ENCODE results near the gene LIPA. TPM values are rescaled to one million over a fixed set of nuclear protein-coding genes. Genes with fewer than 3 reads are reported as not detected.

Gene LIPA
- total RNA-seq, 1 experiment from 2014 or later: 37.5 TPM

DNA sequence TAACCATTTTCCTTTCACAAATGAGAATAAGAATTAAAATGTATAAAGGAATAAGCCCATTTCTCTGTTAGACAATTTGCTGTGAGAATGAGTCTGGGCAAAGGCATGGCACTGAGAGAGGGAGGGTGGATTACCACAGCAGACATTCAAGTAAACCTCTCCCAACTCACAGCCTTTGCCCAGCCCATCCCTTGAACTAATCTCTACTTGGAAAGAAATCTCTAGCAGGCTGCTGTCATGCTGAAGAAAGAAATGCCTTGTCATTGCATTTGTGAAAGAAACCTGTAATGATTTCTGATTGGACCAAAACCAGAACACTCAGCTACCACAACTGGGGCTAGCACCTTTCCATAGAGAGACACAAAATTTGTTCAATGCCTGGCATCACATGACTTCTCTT lies 83.7 kb downstream of the LIPA start:
- no peaks in the 10 kb centered on the region for H3K36me3 ChIP-seq
- H3K4me3 ChIP-seq: no peak overlapping the region
- no peaks in the 10 kb centered on the region for H3K9me3 ChIP-seq
- no peaks in the 10 kb centered on the region for H3K27me3 ChIP-seq
- peak; percentile 12 for DNase-seq

GRCh38 chr10:89165923-89166322 lies 85.7 kb downstream of the LIPA start:
- Histone ChIP-seq H3K9me3 (no peaks in the 10 kb centered on the region), H3K4me3 (no peak overlapping the region), H3K36me3 (no peaks in the 10 kb centered on the region), H3K27me3 (no peaks in the 10 kb centered on the region)
- no peak for DNase-seq

- H3K4me3 ChIP-seq: no peak overlapping the region
- DNase-seq: no peak
- no peaks in the 10 kb centered on the region for H3K9me3 ChIP-seq
Measured at GRCh38 chr10:89164920-89165319, 86.7 kb downstream of the LIPA start.

GRCh38 chr10:89164080-89164479 lies 87.5 kb downstream of the LIPA start:
- H3K4me3 ChIP-seq: no peak overlapping the region
- no peaks in the 10 kb centered on the region for H3K27me3 ChIP-seq
- no peak for DNase-seq
- H3K36me3 ChIP-seq: no peaks in the 10 kb centered on the region
- no peaks in the 10 kb centered on the region for H3K9me3 ChIP-seq

More at GRCh38 chr10:89164920-89165319, 86.7 kb downstream of the LIPA start:
- H3K36me3 ChIP-seq: no peaks in the 10 kb centered on the region
- H3K27me3 ChIP-seq: no peaks in the 10 kb centered on the region

Other genes with a start within 250 kb of the LIPA start
- 0.63 TPM in 1 of 2 replicates, not detected in the other for gene CH25H, start 44.5 kb downstream of the LIPA start, total RNA-seq (2014; rRNA removed; shearing (Covaris generic); ENCODE audit: low replicate concordance)
- gene IFIT2, start 50.3 kb upstream of the LIPA start, total RNA-seq (2014; rRNA removed; shearing (Covaris generic); ENCODE audit: low replicate concordance): 14.3 and 18.7 TPM in 2 replicates
- 32.0 and 47.1 TPM in 2 replicates for gene IFIT3, start 76.2 kb upstream of the LIPA start, total RNA-seq (2014; rRNA removed; shearing (Covaris generic); ENCODE audit: low replicate concordance)
- not detected in 2 replicates for gene IFIT1B, start 126.3 kb upstream of the LIPA start, total RNA-seq (2014; rRNA removed; shearing (Covaris generic); ENCODE audit: low replicate concordance)
- gene IFIT1, start 140.8 kb upstream of the LIPA start, total RNA-seq (2014; rRNA removed; shearing (Covaris generic); ENCODE audit: low replicate concordance): 40.8 and 44.7 TPM in 2 replicates
- gene IFIT5, start 162.8 kb upstream of the LIPA start, total RNA-seq (2014; rRNA removed; shearing (Covaris generic); ENCODE audit: low replicate concordance): 15.2 and 18.9 TPM in 2 replicates